Calu3 (cell line): ENCODE data around the gene APLNR. TPM values are rescaled to one million over a fixed set of nuclear protein-coding genes. Genes with fewer than 3 reads are reported as not detected.

Experiments
- BruUV-seq: library from RNA; stranded (reverse); fragments of 400-500 nt; replicated peaks from 2 replicates; lab custom pipeline; 2021; lab: Mats Ljungman, UMichigan
- CTCF ChIA-PET: fragments of 300-600 bp; sonication (Branson Sonifier 250); formaldehyde crosslinking; loops from one replicate; lab custom pipeline; 2022; ENCODE audit warnings: antibody characterized with exemption; lab: Charles Lee
- DNase-seq: peaks from one replicate; pipeline ENCODE4 v3.0.0; 2022
- H3K27ac Mint-ChIP-seq: one replicate; pipeline ENCODE4 v1.8.0; 2022; ENCODE audit warnings: mixed read lengths; ENCODE audit not compliant: unreplicated experiment
- H3K27me3 Mint-ChIP-seq: one replicate; pipeline ENCODE4 v1.8.0; 2022; ENCODE audit warnings: mixed read lengths; ENCODE audit not compliant: unreplicated experiment
- H3K36me3 Mint-ChIP-seq: one replicate; pipeline ENCODE4 v1.8.0; 2022; ENCODE audit warnings: mild to moderate bottlenecking, moderate library complexity, mixed read lengths; ENCODE audit not compliant: insufficient read depth, unreplicated experiment
- H3K4me1 Mint-ChIP-seq: one replicate; pipeline ENCODE4 v1.8.0; 2022; ENCODE audit warnings: mild to moderate bottlenecking, low read depth, mixed read lengths; ENCODE audit not compliant: unreplicated experiment
- H3K4me3 Mint-ChIP-seq: one replicate; pipeline ENCODE4 v1.8.0; 2022; ENCODE audit warnings: mild to moderate bottlenecking, low read depth, moderate library complexity, mixed read lengths; ENCODE audit not compliant: unreplicated experiment
- H3K9me3 Mint-ChIP-seq: one replicate; pipeline ENCODE4 v1.8.0; 2022; ENCODE audit warnings: low read depth, mixed read lengths; ENCODE audit not compliant: unreplicated experiment
- CTCF ChIP-seq: fragments of 200-600 bp; IDR thresholded peaks from one replicate; pipeline ENCODE4 v1.8.0; 2022; ENCODE audit warnings: antibody characterized with exemption; ENCODE audit not compliant: unreplicated experiment
- intact Hi-C: fragments of 100-400 bp; cut with micrococcal nuclease; formaldehyde crosslinking; loops from one replicate; pipeline ENCODE4 v1.10.0; 2022; ENCODE audit not compliant: unreplicated experiment
- total RNA-seq: library from RNA; stranded (reverse); gene quantifications from 2 replicates; pipeline ENCODE4 v1.2.3, GENCODE V29; 2022

Gene APLNR
- total RNA-seq, 1 experiment from 2014 or later: not detected

GRCh38 chr11:57256119-57256518 is 19.1 kb upstream of the APLNR start:
- H3K27me3 Mint-ChIP-seq: no peaks in the 10 kb centered on the region
- intact Hi-C loops: no loop called here
- no peak for TF ChIP-seq CTCF
- no peaks in the 10 kb centered on the region for H3K36me3 Mint-ChIP-seq
- H3K9me3 Mint-ChIP-seq: no peaks in the 10 kb centered on the region
- DNase-seq: no peak
- no peak overlapping the region for H3K4me3 Mint-ChIP-seq
- CTCF ChIA-PET: no interaction called here
- H3K27ac Mint-ChIP-seq: no peak overlapping the region
- H3K4me1 Mint-ChIP-seq: peaks cover 10% of the 10 kb centered on the region
- BruUV-seq: no TSS peak

- H3K27ac Mint-ChIP-seq: no peak overlapping the region
- TF ChIP-seq CTCF: no peak
- peaks cover 15% of the 10 kb centered on the region for H3K4me1 Mint-ChIP-seq
- intact Hi-C loops: no loop called here
- no peaks in the 10 kb centered on the region for H3K27me3 Mint-ChIP-seq
- no peak overlapping the region for H3K4me3 Mint-ChIP-seq
- no peaks in the 10 kb centered on the region for H3K36me3 Mint-ChIP-seq
- H3K9me3 Mint-ChIP-seq: no peaks in the 10 kb centered on the region
- no peak for DNase-seq
- CTCF ChIA-PET: no interaction called here
- no TSS peak for BruUV-seq
Observed at GRCh38 chr11:57255618-57256017, 18.6 kb upstream of the APLNR start.

- no peak overlapping the region for H3K4me3 Mint-ChIP-seq
- H3K27ac Mint-ChIP-seq: no peak overlapping the region
- DNase-seq: no peak
- peaks cover 18% of the 10 kb centered on the region for H3K4me1 Mint-ChIP-seq
- H3K9me3 Mint-ChIP-seq: no peaks in the 10 kb centered on the region
- no TSS peak for BruUV-seq
- CTCF ChIA-PET: no interaction called here
- no peaks in the 10 kb centered on the region for H3K27me3 Mint-ChIP-seq
- TF ChIP-seq CTCF: no peak
- H3K36me3 Mint-ChIP-seq: no peaks in the 10 kb centered on the region
- intact Hi-C loops: no loop called here
Observed at GRCh38 chr11:57254631-57255030, 17.6 kb upstream of the APLNR start.

- Mint-ChIP-seq H3K36me3 (no peaks in the 10 kb centered on the region), H3K9me3 (no peaks in the 10 kb centered on the region), H3K27ac (no peak overlapping the region), H3K27me3 (no peaks in the 10 kb centered on the region), H3K4me1 (peaks cover 18% of the 10 kb centered on the region), H3K4me3 (no peak overlapping the region)
- intact Hi-C loops: no loop called here
- DNase-seq: no peak
- TF ChIP-seq CTCF: no peak
- CTCF ChIA-PET: interaction anchor here (0.5 to 5.2 kb wide), 2 partner anchors 13 to 410 kb away, joined by 3 to 145 read pairs; no protein-coding TSS in a partner anchor
- BruUV-seq: no TSS peak
Observed at GRCh38 chr11:57251491-57252104, 14.5 kb upstream of the APLNR start.
